Bronchial epithelial cell (primary cell): ENCODE results near the gene CRK. TPM values are rescaled to one million over a fixed set of nuclear protein-coding genes. Genes with fewer than 3 reads are reported as not detected.
"Not testable (repeated sequence)": the region's sequence is repeated elsewhere in the genome, so short reads cannot be mapped to it uniquely, and the experiment has no call there.

Experiments
- DNase-seq: peaks from one replicate; pipeline ENCODE4 v3.0.0-alpha.2; 2010; ENCODE audit warnings: low read depth
- FAIRE-seq: peaks from 2 replicates; lab custom pipeline; 2011; peaks lifted over from hg19 to GRCh38; lab: Jason Lieb, UNC
- H3K27me3 ChIP-seq: 2 replicates; pipeline ENCODE4 v1.5.1; 2011; ENCODE audit warnings: low read length; ENCODE audit not compliant: control insufficient read depth, insufficient read depth
- H3K36me3 ChIP-seq: 2 replicates; pipeline ENCODE4 v1.5.1; 2011; ENCODE audit warnings: low read length; ENCODE audit not compliant: control insufficient read depth, insufficient read depth
- H3K4me3 ChIP-seq: 2 replicates; pipeline ENCODE4 v1.5.1; 2011; ENCODE audit warnings: mild to moderate bottlenecking, low read depth, low read length, control low read depth
- CTCF ChIP-seq: IDR thresholded peaks from 2 replicates; pipeline ENCODE4 v1.5.1; 2011; ENCODE audit warnings: mild to moderate bottlenecking, moderate library complexity, low read length, control low read depth, inconsistent platforms; ENCODE audit not compliant: insufficient read depth, severe bottlenecking
- total RNA-seq: library from RNA; depleted of rRNA; stranded (reverse); fragments of >200 nt; gene quantifications from 2 replicates; pipeline ENCODE4 v1.2.1, GENCODE V29; 2014

CRK gene
- total RNA-seq, 1 donor from 2014 or later: 152 TPM

GRCh38 chr17:1460233-1460632 lies 4.2 kb upstream of the CRK start:
- Histone ChIP-seq H3K27me3 (no peaks in the 10 kb centered on the region), H3K4me3 (no peak overlapping the region), H3K36me3 (peaks cover 3% of the 10 kb centered on the region)
- FAIRE-seq (no peak), DNase-seq (peak; percentile 41)
- TF ChIP-seq CTCF: no peak

- peak; percentile 66 for TF ChIP-seq CTCF
- DNase-seq: peak; percentile 44
- Histone ChIP-seq H3K27me3 (no peaks in the 10 kb centered on the region), H3K36me3 (peaks cover 1% of the 10 kb centered on the region), H3K4me3 (peak overlapping the region; percentile 86)
- FAIRE-seq: no peak
Observed at GRCh38 chr17:1455291-1455796, 688 bp downstream of the CRK start.

GRCh38 chr17:1454541-1454940 lies 1.5 kb downstream of the CRK start:
- Histone ChIP-seq H3K36me3 (peaks cover 1% of the 10 kb centered on the region), H3K4me3 (peak overlapping the region; percentile 86), H3K27me3 (no peaks in the 10 kb centered on the region)
- TF ChIP-seq CTCF: no peak
- DNase-seq (peak; percentile 40), FAIRE-seq (no peak)

GRCh38 chr17:1453694-1454093 lies 2.3 kb downstream of the CRK start:
- DNase-seq, H3K36me3 ChIP-seq, H3K27me3 ChIP-seq, H3K4me3 ChIP-seq, FAIRE-seq: not testable (repeated sequence)

GRCh38 chr17:1452836-1453235 lies 3.2 kb downstream of the CRK start:
- FAIRE-seq (no peak), DNase-seq (no peak)
- peaks cover 1% of the 10 kb centered on the region for H3K36me3 ChIP-seq
- no peak for TF ChIP-seq CTCF
- H3K4me3 ChIP-seq: no peak overlapping the region
- H3K27me3 ChIP-seq: no peaks in the 10 kb centered on the region

- not testable (repeated sequence) for DNase-seq, FAIRE-seq, H3K36me3 ChIP-seq, H3K27me3 ChIP-seq, H3K4me3 ChIP-seq
Observed at GRCh38 chr17:1450261-1450660, 5.8 kb downstream of the CRK start.

GRCh38 chr17:1449412-1449967 lies 6.5 kb downstream of the CRK start:
- no peak for FAIRE-seq
- no peak for DNase-seq
- TF ChIP-seq CTCF: no peak
- Histone ChIP-seq H3K27me3 (no peaks in the 10 kb centered on the region), H3K36me3 (no peaks in the 10 kb centered on the region), H3K4me3 (no peak overlapping the region)
